Lower leg skin (tissue), 3 donors: ENCODE data around the gene LMCD1.

Experiments
- POLR2A ChIP-seq, 2 donors: fragments of 450-650 bp; IDR thresholded peaks; one replicate each; pipeline ENCODE4 v1.6.1; 2016 to 2017; ENCODE audit warnings: antibody characterized with exemption in 2 of 2, mild to moderate bottlenecking in 1 of 2, moderate library complexity in 1 of 2
- TF ChIP-seq, protein P1 (sequence below), 3 donors: fragments of 450-650 bp; IDR thresholded peaks; one replicate each; pipeline ENCODE4 v1.5.1; 2016; ENCODE audit warnings: antibody characterized with exemption in 3 of 3, mild to moderate bottlenecking in 3 of 3, moderate library complexity in 2 of 3

DNA sequence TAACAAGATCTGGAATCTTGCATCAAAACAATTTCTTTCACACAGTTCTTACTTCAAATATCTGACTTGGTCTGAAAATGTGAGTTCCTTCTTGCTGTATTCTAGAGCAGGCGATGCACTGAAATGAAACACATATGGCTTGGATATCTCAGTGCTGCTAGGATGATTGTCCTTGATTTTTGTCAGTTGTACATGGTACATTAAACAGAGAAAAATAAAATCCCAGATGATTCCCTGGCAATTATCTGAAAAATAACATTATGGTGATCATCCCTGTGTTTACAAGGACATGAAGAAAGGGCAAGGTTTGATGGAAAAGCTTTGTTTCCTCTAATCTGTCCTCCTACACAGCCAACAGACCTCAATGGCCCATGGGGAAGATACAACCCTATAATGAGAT lies 10.6 kb downstream of the LMCD1 start:
- TF ChIP-seq POLR2A (IDR thresholded peaks at IDR 0.05), result no peak
- TF ChIP-seq, protein P1, sequence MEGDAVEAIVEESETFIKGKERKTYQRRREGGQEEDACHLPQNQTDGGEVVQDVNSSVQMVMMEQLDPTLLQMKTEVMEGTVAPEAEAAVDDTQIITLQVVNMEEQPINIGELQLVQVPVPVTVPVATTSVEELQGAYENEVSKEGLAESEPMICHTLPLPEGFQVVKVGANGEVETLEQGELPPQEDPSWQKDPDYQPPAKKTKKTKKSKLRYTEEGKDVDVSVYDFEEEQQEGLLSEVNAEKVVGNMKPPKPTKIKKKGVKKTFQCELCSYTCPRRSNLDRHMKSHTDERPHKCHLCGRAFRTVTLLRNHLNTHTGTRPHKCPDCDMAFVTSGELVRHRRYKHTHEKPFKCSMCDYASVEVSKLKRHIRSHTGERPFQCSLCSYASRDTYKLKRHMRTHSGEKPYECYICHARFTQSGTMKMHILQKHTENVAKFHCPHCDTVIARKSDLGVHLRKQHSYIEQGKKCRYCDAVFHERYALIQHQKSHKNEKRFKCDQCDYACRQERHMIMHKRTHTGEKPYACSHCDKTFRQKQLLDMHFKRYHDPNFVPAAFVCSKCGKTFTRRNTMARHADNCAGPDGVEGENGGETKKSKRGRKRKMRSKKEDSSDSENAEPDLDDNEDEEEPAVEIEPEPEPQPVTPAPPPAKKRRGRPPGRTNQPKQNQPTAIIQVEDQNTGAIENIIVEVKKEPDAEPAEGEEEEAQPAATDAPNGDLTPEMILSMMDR (IDR thresholded peaks at IDR 0.05), result no peak
